Stimulated activated CD4-positive, alpha-beta T cell treated with anti-CD3 and anti-CD28 coated beads, Interleukin-4, amount 100 ng/mL, for 24 hours (primary cell): Measurements from ENCODE around the gene R3HDM4.
"Not testable (repeated sequence)": the region's sequence is repeated elsewhere in the genome, so short reads cannot be mapped to it uniquely, and the experiment has no call there.

Experiments used
- DNase-seq: peaks from one replicate; pipeline ENCODE4 v3.0.0-alpha.2; 2020

R3HDM4 gene

GRCh38 chr19:911197-912033 lies 1.6 kb downstream of the R3HDM4 start:
- DNase-seq = no peak

GRCh38 chr19:907183-907853 lies 5.7 kb downstream of the R3HDM4 start:
- DNase-seq = no peak

- DNase-seq = no peak
These were observed 6.5 kb downstream of the R3HDM4 start for GRCh38 chr19:906480-906879.

GRCh38 chr19:904545-904944 lies 8.5 kb downstream of the R3HDM4 start:
- no peak for DNase-seq

GRCh38 chr19:903266-903797 lies 9.7 kb downstream of the R3HDM4 start:
- DNase-seq = no peak

GRCh38 chr19:902446-903226 lies 10.4 kb downstream of the R3HDM4 start:
- DNase-seq = no peak

- DNase-seq = no peak
These were observed 11.0 kb downstream of the R3HDM4 start for GRCh38 chr19:902093-902370.

- no peak for DNase-seq
These were observed 11.6 kb downstream of the R3HDM4 start for GRCh38 chr19:901216-902092.

- DNase-seq = no peak
These were observed 12.5 kb downstream of the R3HDM4 start for GRCh38 chr19:900302-901111.

GRCh38 chr19:900043-900301 lies 13.0 kb downstream of the R3HDM4 start:
- DNase-seq = no peak

- no peak for DNase-seq
These were observed 13.5 kb downstream of the R3HDM4 start for GRCh38 chr19:899336-900042.

- DNase-seq = no peak
These were observed 14.4 kb downstream of the R3HDM4 start for GRCh38 chr19:898663-899062.

GRCh38 chr19:897442-898039 lies 15.5 kb downstream of the R3HDM4 start:
- no peak for DNase-seq

GRCh38 chr19:896999-897398 lies 16.0 kb downstream of the R3HDM4 start:
- no peak for DNase-seq

GRCh38 chr19:896434-896833 lies 16.6 kb downstream of the R3HDM4 start:
- no peak for DNase-seq

GRCh38 chr19:892894-893689 lies 19.9 kb downstream of the R3HDM4 start, which contains the start of the genes MED16 and RNU6-9:
MED16 (minus strand) TSS chr19:893187; CDS start chr19:891131, 2,056 bp downstream.
RNU6-9 (plus strand) TSS chr19:893484.
- peak; percentile 89 for DNase-seq

- DNase-seq = no peak
These were observed 20.7 kb downstream of the R3HDM4 start for GRCh38 chr19:892243-892893.

GRCh38 chr19:891421-892200 lies 21.4 kb downstream of the R3HDM4 start:
- not testable (repeated sequence) for DNase-seq
